GM23338 (cell line): ENCODE results near the gene TMEM119. TPM values are rescaled to one million over a fixed set of nuclear protein-coding genes. Genes with fewer than 3 reads are reported as not detected.

Experiments
- ATAC-seq: fragments of 200-7000 bp; cut with Tn5 transposase; 3 replicates; pipeline ENCODE4 v1.9.1; 2020
- DNase-seq: peaks from one replicate; pipeline ENCODE4 v3.0.0-alpha.2; 2015; ENCODE audit warnings: low spot score
- H2AFZ ChIP-seq: fragments of 200-600 bp; sonication (generic); 2 replicates; pipeline ENCODE4 v1.8.0; 2016; ENCODE audit warnings: antibody characterized with exemption, mild to moderate bottlenecking, moderate library complexity
- H3F3A ChIP-seq: fragments of 200-600 bp; sonication (generic); replicated peaks from 2 replicates; pipeline ENCODE4 v1.8.0; 2017; ENCODE audit warnings: antibody characterized with exemption, mixed run types, low read depth
- H3K27ac ChIP-seq: fragments of 200-600 bp; sonication (generic); 2 replicates; pipeline ENCODE4 v1.6.1; 2016; ENCODE audit warnings: low read depth
- H3K27me3 ChIP-seq: fragments of 200-600 bp; sonication (generic); 2 replicates; pipeline ENCODE4 v1.8.0; 2016; ENCODE audit warnings: mild to moderate bottlenecking, mixed run types, moderate library complexity; ENCODE audit not compliant: insufficient read depth
- H3K36me3 ChIP-seq: fragments of 200-600 bp; sonication (generic); 2 replicates; pipeline ENCODE4 v1.8.0; 2016; ENCODE audit warnings: mild to moderate bottlenecking; ENCODE audit not compliant: insufficient read depth
- H3K4me1 ChIP-seq: fragments of 200-600 bp; sonication (generic); 2 replicates; pipeline ENCODE4 v1.8.0; 2016; ENCODE audit warnings: mild to moderate bottlenecking, moderate library complexity; ENCODE audit not compliant: insufficient read depth
- H3K4me2 ChIP-seq: fragments of 200-600 bp; sonication (generic); 2 replicates; pipeline ENCODE4 v1.7.1; 2017; ENCODE audit warnings: mixed run types
- H3K4me3 ChIP-seq: fragments of 200-600 bp; sonication (generic); 2 replicates; pipeline ENCODE4 v1.6.1; 2016; ENCODE audit warnings: mixed run types
- H3K79me2 ChIP-seq: fragments of 200-600 bp; sonication (generic); replicated peaks from 2 replicates; pipeline ENCODE4 v1.8.0; 2017; ENCODE audit warnings: mild to moderate bottlenecking; ENCODE audit not compliant: insufficient read depth
- H3K9me2 ChIP-seq: fragments of 200-600 bp; sonication (generic); 2 replicates; pipeline ENCODE4 v1.8.0; 2017; ENCODE audit not compliant: insufficient read depth
- H4K20me1 ChIP-seq: fragments of 200-600 bp; sonication (generic); replicated peaks from 2 replicates; pipeline ENCODE4 v1.8.0; 2017; ENCODE audit warnings: mild to moderate bottlenecking; ENCODE audit not compliant: insufficient read depth
- H3K27ac Mint-ChIP-seq: 2 replicates; pipeline ENCODE4 v1.8.0; 2020; ENCODE audit warnings: inconsistent platforms, mild to moderate bottlenecking, moderate library complexity, mixed read lengths
- H3K27me3 Mint-ChIP-seq: 3 replicates; pipeline ENCODE4 v1.8.0; 2022; ENCODE audit warnings: low read depth, mild to moderate bottlenecking, moderate library complexity, mixed read lengths, inconsistent platforms; ENCODE audit not compliant: insufficient read depth, poor library complexity
- H3K36me3 Mint-ChIP-seq: 3 replicates; pipeline ENCODE4 v1.8.0; 2021; ENCODE audit warnings: low read depth, mild to moderate bottlenecking, inconsistent platforms, moderate library complexity, mixed read lengths
- H3K4me1 Mint-ChIP-seq: 3 replicates; pipeline ENCODE4 v1.8.0; 2020; ENCODE audit warnings: mild to moderate bottlenecking, inconsistent platforms, mixed read lengths
- H3K4me3 Mint-ChIP-seq: 3 replicates; pipeline ENCODE4 v1.8.0; 2021; ENCODE audit warnings: moderate library complexity, mild to moderate bottlenecking, inconsistent platforms, mixed read lengths
- H3K9me3 Mint-ChIP-seq: 3 replicates; pipeline ENCODE4 v1.8.0; 2020; ENCODE audit warnings: moderate library complexity, mild to moderate bottlenecking, inconsistent platforms, mixed read lengths
- CREB1 ChIP-seq: fragments of 250-450 bp; sonication (Bioruptor Pico); IDR thresholded peaks from 2 replicates; pipeline ENCODE4 v1.5.0; 2020; ENCODE audit warnings: low read depth, mild to moderate bottlenecking, moderate library complexity
- CTCF ChIP-seq, 2 experiments: fragments of 200-600 bp in 1 of 2; sonication (generic) in 1 of 2; conservative IDR thresholded peaks; 2 replicates each; pipeline versions ENCODE4 v1.5.1 to v1.6.1; 2016 to 2017; ENCODE audit warnings: antibody characterized with exemption in 2 of 2, low read depth in 2 of 2, mild to moderate bottlenecking in 2 of 2, moderate library complexity in 1 of 2
- EZH2 ChIP-seq: fragments of 200-600 bp; sonication (generic); IDR thresholded peaks from one replicate; pipeline ENCODE4 v1.8.0; 2017; ENCODE audit warnings: antibody characterized with exemption, mild to moderate bottlenecking, low read depth; ENCODE audit not compliant: unreplicated experiment
- EZH2phosphoT487 ChIP-seq: fragments of 200-600 bp; sonication (generic); IDR thresholded peaks from one replicate; pipeline ENCODE4 v1.8.1; 2018; ENCODE audit warnings: antibody characterized with exemption; ENCODE audit not compliant: unreplicated experiment
- JUNB ChIP-seq: IDR thresholded peaks from one replicate; pipeline ENCODE4 v1.6.1; 2016; ENCODE audit warnings: antibody characterized with exemption; ENCODE audit not compliant: unreplicated experiment
- POLR2AphosphoS5 ChIP-seq: IDR thresholded peaks from 2 replicates; pipeline ENCODE4 v1.6.1; 2016; ENCODE audit warnings: antibody characterized with exemption, low read depth
- REST ChIP-seq: IDR thresholded peaks from one replicate; pipeline ENCODE4 v1.6.1; 2018; ENCODE audit warnings: antibody characterized with exemption; ENCODE audit not compliant: unreplicated experiment
- STAT1 ChIP-seq: IDR thresholded peaks from one replicate; pipeline ENCODE4 v1.6.1; 2016; ENCODE audit warnings: antibody characterized with exemption; ENCODE audit not compliant: unreplicated experiment
- ZNF114 ChIP-seq: fragments of 250-450 bp; sonication (Bioruptor Pico); IDR thresholded peaks from 2 replicates; pipeline ENCODE4 v1.5.0; 2020; ENCODE audit warnings: mild to moderate bottlenecking, moderate library complexity
- ZNF331 ChIP-seq: fragments of 250-450 bp; sonication (Bioruptor Pico); IDR thresholded peaks from 2 replicates; pipeline ENCODE4 v1.5.0; 2020; ENCODE audit warnings: low read depth, mild to moderate bottlenecking, moderate library complexity
- polyA plus RNA-seq: library from polyadenylated mRNA; unstranded; fragments of >200 nt; fragmentation: Nextera tagmentation; extraction: Ambion mirVana; gene quantifications from 2 replicates; pipeline ENCODE4 v1.2.1, GENCODE V29; 2016
- total RNA-seq: library from RNA; depleted of rRNA; stranded (reverse); fragments of >200 nt; shearing (Covaris generic); gene quantifications from 2 replicates; pipeline ENCODE4 v1.2.3, GENCODE V29; 2014
- TF ChIP-seq, protein P1 (sequence below): fragments of 250-450 bp; sonication (Bioruptor Pico); IDR thresholded peaks from 2 replicates; pipeline ENCODE4 v1.5.0; 2020; ENCODE audit warnings: mild to moderate bottlenecking, moderate library complexity

Gene TMEM119
- total and polyA plus RNA-seq, 2 experiments from 2014 or later, result 0.06 to 0.07 TPM

- H3K4me1 ChIP-seq, result peaks cover 9% of the 10 kb centered on the region; the same call in 1 of the 2 replicates
- no peaks in the 10 kb centered on the region for H3K79me2 ChIP-seq
- 0 out of 2 replicates have a peak, but pooled peaks cover 7% of the 10 kb centered on the region for H3F3A ChIP-seq
- no peak overlapping the region; the same call in 1 of the 2 replicates for H3K27ac ChIP-seq
- H3K27me3 Mint-ChIP-seq, result peaks cover 12% of the 10 kb centered on the region
- peaks cover 27% of the 10 kb centered on the region for H3K4me1 Mint-ChIP-seq
- H3K36me3 Mint-ChIP-seq, result peaks cover 3% of the 10 kb centered on the region; the same call in 1 of the 3 replicates
- H3K27me3 ChIP-seq, result no peaks in the 10 kb centered on the region
- H3K4me2 ChIP-seq, result peak overlapping the region; percentile 60
- ATAC-seq (peak; percentile 41), DNase-seq (peak; percentile 42)
- H2AFZ ChIP-seq, result no peak overlapping the region
- no peak overlapping the region for H3K4me3 Mint-ChIP-seq
- TF ChIP-seq CTCF (conservative IDR thresholded peaks at IDR 0.05; ENCODE audit: low read depth in 2 of 2), result no peak
- no peak overlapping the region for H3K4me3 ChIP-seq
- no peaks in the 10 kb centered on the region for H4K20me1 ChIP-seq
- no peak overlapping the region for H3K27ac Mint-ChIP-seq
- no peaks in the 10 kb centered on the region for H3K36me3 ChIP-seq
- peaks cover 7% of the 10 kb centered on the region; the same call in 1 of the 2 replicates for H3K9me2 ChIP-seq
- H3K9me3 Mint-ChIP-seq, result 0 out of 3 replicates have a peak, but pooled peaks cover 2% of the 10 kb centered on the region
Measured at GRCh38 chr12:108625228-108625627, 27.3 kb upstream of the TMEM119 start.

- Mint-ChIP-seq H3K4me1 (peaks cover 27% of the 10 kb centered on the region), H3K4me3 (no peak overlapping the region), H3K36me3 (peaks cover 3% of the 10 kb centered on the region; the same call in 1 of the 3 replicates), H3K27me3 (peaks cover 7% of the 10 kb centered on the region), H3K9me3 (0 out of 3 replicates have a peak, but pooled peaks cover 2% of the 10 kb centered on the region), H3K27ac (no peak overlapping the region)
- DNase-seq (no peak), ATAC-seq (no peak)
- Histone ChIP-seq H3K27ac (no peak overlapping the region), H3K4me1 (peaks cover 6% of the 10 kb centered on the region; the same call in 1 of the 2 replicates), H2AFZ (no peak overlapping the region), H3F3A (0 out of 2 replicates have a peak, but pooled peaks cover 7% of the 10 kb centered on the region), H3K4me3 (no peak overlapping the region), H3K9me2 (peaks cover 7% of the 10 kb centered on the region; the same call in 1 of the 2 replicates), H3K79me2 (no peaks in the 10 kb centered on the region), H3K4me2 (no peak overlapping the region), H4K20me1 (no peaks in the 10 kb centered on the region), H3K36me3 (no peaks in the 10 kb centered on the region), H3K27me3 (no peaks in the 10 kb centered on the region)
- TF ChIP-seq POLR2AphosphoS5 (no peak), ZNF114 (CRISPR knock-in tag) (no peak), EZH2 (no peak), STAT1 (no peak), JUNB (no peak), EZH2phosphoT487 (no peak), ZNF331 (CRISPR knock-in tag) (no peak), REST (no peak), CREB1 (CRISPR knock-in tag) (no peak)
- TF ChIP-seq, protein P1, sequence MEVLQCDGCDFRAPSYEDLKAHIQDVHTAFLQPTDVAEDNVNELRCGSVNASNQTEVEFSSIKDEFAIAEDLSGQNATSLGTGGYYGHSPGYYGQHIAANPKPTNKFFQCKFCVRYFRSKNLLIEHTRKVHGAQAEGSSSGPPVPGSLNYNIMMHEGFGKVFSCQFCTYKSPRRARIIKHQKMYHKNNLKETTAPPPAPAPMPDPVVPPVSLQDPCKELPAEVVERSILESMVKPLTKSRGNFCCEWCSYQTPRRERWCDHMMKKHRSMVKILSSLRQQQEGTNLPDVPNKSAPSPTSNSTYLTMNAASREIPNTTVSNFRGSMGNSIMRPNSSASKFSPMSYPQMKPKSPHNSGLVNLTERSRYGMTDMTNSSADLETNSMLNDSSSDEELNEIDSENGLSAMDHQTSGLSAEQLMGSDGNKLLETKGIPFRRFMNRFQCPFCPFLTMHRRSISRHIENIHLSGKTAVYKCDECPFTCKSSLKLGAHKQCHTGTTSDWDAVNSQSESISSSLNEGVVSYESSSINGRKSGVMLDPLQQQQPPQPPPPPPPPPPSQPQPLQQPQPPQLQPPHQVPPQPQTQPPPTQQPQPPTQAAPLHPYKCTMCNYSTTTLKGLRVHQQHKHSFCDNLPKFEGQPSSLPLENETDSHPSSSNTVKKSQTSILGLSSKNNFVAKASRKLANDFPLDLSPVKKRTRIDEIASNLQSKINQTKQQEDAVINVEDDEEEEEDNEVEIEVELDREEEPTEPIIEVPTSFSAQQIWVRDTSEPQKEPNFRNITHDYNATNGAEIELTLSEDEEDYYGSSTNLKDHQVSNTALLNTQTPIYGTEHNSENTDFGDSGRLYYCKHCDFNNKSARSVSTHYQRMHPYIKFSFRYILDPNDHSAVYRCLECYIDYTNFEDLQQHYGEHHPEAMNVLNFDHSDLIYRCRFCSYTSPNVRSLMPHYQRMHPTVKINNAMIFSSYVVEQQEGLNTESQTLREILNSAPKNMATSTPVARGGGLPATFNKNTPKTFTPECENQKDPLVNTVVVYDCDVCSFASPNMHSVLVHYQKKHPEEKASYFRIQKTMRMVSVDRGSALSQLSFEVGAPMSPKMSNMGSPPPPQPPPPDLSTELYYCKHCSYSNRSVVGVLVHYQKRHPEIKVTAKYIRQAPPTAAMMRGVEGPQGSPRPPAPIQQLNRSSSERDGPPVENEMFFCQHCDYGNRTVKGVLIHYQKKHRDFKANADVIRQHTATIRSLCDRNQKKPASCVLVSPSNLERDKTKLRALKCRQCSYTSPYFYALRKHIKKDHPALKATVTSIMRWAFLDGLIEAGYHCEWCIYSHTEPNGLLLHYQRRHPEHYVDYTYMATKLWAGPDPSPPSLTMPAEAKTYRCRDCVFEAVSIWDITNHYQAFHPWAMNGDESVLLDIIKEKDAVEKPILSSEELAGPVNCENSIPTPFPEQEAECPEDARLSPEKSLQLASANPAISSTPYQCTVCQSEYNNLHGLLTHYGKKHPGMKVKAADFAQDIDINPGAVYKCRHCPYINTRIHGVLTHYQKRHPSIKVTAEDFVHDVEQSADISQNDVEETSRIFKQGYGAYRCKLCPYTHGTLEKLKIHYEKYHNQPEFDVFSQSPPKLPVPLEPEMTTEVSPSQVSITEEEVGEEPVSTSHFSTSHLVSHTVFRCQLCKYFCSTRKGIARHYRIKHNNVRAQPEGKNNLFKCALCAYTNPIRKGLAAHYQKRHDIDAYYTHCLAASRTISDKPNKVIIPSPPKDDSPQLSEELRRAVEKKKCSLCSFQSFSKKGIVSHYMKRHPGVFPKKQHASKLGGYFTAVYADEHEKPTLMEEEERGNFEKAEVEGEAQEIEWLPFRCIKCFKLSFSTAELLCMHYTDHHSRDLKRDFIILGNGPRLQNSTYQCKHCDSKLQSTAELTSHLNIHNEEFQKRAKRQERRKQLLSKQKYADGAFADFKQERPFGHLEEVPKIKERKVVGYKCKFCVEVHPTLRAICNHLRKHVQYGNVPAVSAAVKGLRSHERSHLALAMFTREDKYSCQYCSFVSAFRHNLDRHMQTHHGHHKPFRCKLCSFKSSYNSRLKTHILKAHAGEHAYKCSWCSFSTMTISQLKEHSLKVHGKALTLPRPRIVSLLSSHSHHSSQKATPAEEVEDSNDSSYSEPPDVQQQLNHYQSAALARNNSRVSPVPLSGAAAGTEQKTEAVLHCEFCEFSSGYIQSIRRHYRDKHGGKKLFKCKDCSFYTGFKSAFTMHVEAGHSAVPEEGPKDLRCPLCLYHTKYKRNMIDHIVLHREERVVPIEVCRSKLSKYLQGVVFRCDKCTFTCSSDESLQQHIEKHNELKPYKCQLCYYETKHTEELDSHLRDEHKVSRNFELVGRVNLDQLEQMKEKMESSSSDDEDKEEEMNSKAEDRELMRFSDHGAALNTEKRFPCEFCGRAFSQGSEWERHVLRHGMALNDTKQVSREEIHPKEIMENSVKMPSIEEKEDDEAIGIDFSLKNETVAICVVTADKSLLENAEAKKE, result no peak
Measured at GRCh38 chr12:108623577-108623976, 25.7 kb upstream of the TMEM119 start.
